ENCODE data around the gene COQ3.

- no peak for TF ChIP-seq CTCF (IDR thresholded peaks at IDR 0.05; ENCODE audit: low read depth, low read length, poor library complexity, severe bottlenecking)
- no peak for TF ChIP-seq EZH2phosphoT487 (IDR thresholded peaks at IDR 0.05; ENCODE audit: borderline replicate concordance, low read length)
Observed at GRCh38 chr6:99422912-99423311, 28.9 kb upstream of the COQ3 start.
